Heart right ventricle (tissue), 16 donors: ENCODE results near the gene ZSWIM7. TPM values are rescaled to one million over a fixed set of nuclear protein-coding genes. Genes with fewer than 3 reads are reported as not detected.

ENCODE experiments used
- ATAC-seq, 8 donors: fragments of 200-7000 bp; cut with Tn5 transposase; one replicate each; pipeline ENCODE4 v1.9.1; 2020; ENCODE audit warnings: mild to moderate bottlenecking in 8 of 8, moderate library complexity in 8 of 8, moderate number of reproducible peaks in 1 of 8
- DNase-seq, 2 donors: peaks; one replicate each; pipeline ENCODE4 v3.0.0-alpha.2; 2020
- H3K27ac ChIP-seq, 10 donors: fragments of 200-600 bp; sonication (generic) in 2 of 10; one replicate each; pipeline versions ENCODE4 v1.5.0 to v1.8.0; 2020 to 2022; ENCODE audit warnings: mild to moderate bottlenecking in 3 of 10
- H3K27me3 ChIP-seq, 7 donors: fragments of 200-600 bp; one replicate each; pipeline ENCODE4 v1.8.0; 2021 to 2022; ENCODE audit warnings: mild to moderate bottlenecking in 2 of 7
- H3K36me3 ChIP-seq, 9 donors: fragments of 200-600 bp; sonication (generic) in 1 of 9; one replicate each; pipeline versions ENCODE4 v1.5.0 to v1.8.0; 2020 to 2022; ENCODE audit warnings: mild to moderate bottlenecking in 2 of 9
- H3K4me1 ChIP-seq, 9 donors: fragments of 200-600 bp; sonication (generic) in 1 of 9; one replicate each; pipeline versions ENCODE4 v1.5.0 to v1.8.0; 2020 to 2022; ENCODE audit warnings: mild to moderate bottlenecking in 4 of 9
- H3K4me3 ChIP-seq, 10 donors: fragments of 200-600 bp; sonication (generic) in 2 of 10; one replicate each; pipeline versions ENCODE4 v1.5.0 to v1.8.0; 2020 to 2022; ENCODE audit warnings: mild to moderate bottlenecking in 7 of 10, moderate library complexity in 2 of 10
- H3K9me3 ChIP-seq, 11 donors: fragments of 200-600 bp in 10 of 11; sonication (generic) in 2 of 11; one replicate each; pipeline versions ENCODE4 v1.5.0 to v1.8.0; 2013 to 2022; ENCODE audit warnings: mild to moderate bottlenecking in 2 of 11, control low read depth in 1 of 11, moderate library complexity in 1 of 11
- WGBS, 2 donors: extraction: QIAGEN DNeasy Blood & Tissue Kit; methylation state at CpG; one replicate each; pipeline ENCODE4 v1.1.7; 2013; ENCODE audit warnings: inconsistent platforms in 1 of 2; 5-methylcytosine and 5-hydroxymethylcytosine counted together
- intact Hi-C, 10 donors: fragments of 100-400 bp; cut with DNase I; formaldehyde crosslinking; loops; one replicate each; pipeline versions ENCODE4 v1.11.1 to v1.14.2; 2022
- polyA plus RNA-seq, 2 donors: library from polyadenylated mRNA; stranded (reverse); fragments of 200-250 nt; gene quantifications; one replicate each; pipeline ENCODE4 v1.2.3, GENCODE V29; 2013
- total RNA-seq, 10 donors: library from RNA; stranded (reverse); fragmentation: NEBNext Ultra II Directional in 3 of 10; extraction: Animal tissue kit (Norgen Biotek cat#: 25700) in 3 of 10; gene quantifications; one replicate each; pipeline versions ENCODE4 v1.2.1 to v1.2.4, GENCODE V29; 2021 to 2023
- TF ChIP-seq, protein P1 (sequence below), 9 donors: fragments of 200-600 bp; sonication (generic) in 2 of 9; IDR thresholded peaks; one replicate each; pipeline versions ENCODE4 v1.5.0 to v1.8.0; 2021 to 2022; ENCODE audit warnings: antibody characterized with exemption in 9 of 9, mild to moderate bottlenecking in 5 of 9, moderate library complexity in 1 of 9
- donor health status: Arrhythmogenic right ventricular cardiomyopathy.
- donor health status: ischemic (EF 13 %, LVEDD 7.1; RV severe dilation, severe dysfunction).
- donor health status: healthy with polysubstance abuse.
- donor health status: DM: no; HTN: yes; CAD: no.
- donor health status: DM: no; HTN: no; CAD: no.
- donor health status: ischemic (EF 25% LVEDD 6.9; RV normal size, moderate dysfunction).
- donor health status: ischemic (EF 25% LVEDD 5.7; RV mildly dilated, moderate dysfunction).
- donor health status: healthy.
- donor health status: DM: yes; HTN: yes; CAD: no.
- donor health status: Ischemic cardiomyopathy.
- donor health status: ischemic (EF 35%, LVEDD 5.7; RV mildly dilated, moderate dysfunction).
- donor health status: nonischemic (EF 11% LVEDD 7.7; RV severe dilation, severe dysfunction).
- donor health status: DM: yes; HTN: yes; CAD: no.
- donor health status: PGD.
- donor health status: ischemic (EF 29% LVEDD 5.4; RV normal size, mild dysfunction).
- donor health status: nonischemic (EF 23%, LVEDD 6.1; RV moderate dilation, normal function).

ZSWIM7 gene
- total and polyA plus RNA-seq, 12 donors = 28.5 to 50.7 (median 34.1) TPM

DNA sequence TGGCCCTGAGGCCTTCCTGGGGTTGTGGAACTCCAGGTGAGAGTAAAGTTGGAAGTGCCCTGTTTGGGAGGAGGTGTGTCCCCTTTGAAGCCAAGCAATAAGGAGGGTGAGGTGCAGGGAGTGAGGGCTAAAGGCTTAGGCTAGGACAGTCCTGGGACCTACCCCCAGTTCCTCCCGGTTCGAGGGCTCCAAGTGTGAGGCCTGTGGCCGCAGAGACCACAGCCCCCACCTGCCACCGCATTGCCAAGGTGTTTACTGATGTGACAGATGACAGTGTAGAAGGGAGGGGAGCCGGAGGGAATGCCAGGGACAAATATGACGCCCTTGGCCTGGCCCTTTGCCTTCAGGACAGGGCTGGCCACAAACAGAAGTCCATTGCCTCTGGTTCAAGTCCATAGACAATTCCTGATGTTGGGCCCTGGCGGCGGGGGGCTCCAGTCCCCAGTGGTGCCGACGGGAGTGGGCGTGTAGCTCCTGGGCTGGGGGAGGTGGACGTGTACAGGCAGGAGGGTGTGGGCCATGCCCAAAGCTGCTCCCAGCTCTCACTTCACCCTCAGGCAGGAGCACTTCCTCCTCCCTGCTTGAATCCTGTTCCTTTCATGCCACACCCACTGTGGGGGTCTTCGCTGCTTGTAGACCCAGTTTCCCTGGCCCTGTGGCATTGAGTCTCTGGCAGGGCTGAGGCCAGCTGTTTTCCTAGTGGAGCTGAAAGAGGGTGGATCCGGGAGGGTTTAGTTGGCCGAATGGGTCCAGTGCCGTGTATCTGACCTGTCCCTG is 51.3 kb downstream of the ZSWIM7 start:
- Histone ChIP-seq H3K27me3 (peaks cover 0 to 27% (median 7%) of the 10 kb centered on the region in 7 donors), H3K4me1 (peaks cover 6 to 43% (median 18%) of the 10 kb centered on the region in 9 donors), H3K27ac (peak overlapping the region in 2 of 10 donors; percentile 56 to 78), H3K4me3 (peak overlapping the region in 3 of 10 donors; percentile 0 to 68 (median 5)), H3K9me3 (no peaks in the 10 kb centered on the region), H3K36me3 (no peaks in the 10 kb centered on the region)
- intact Hi-C loops = loop anchor here in 4 of 10 donors (5.0 to 10.0 kb wide), 2 partner anchors 47 to 49 kb away; partner anchors contain the start of genes TTC19 (in 4 of the 4) and ZSWIM7 (in 4 of the 4)
- 77 to 93% methylated on average over 12 to 16 of the region's 16 CpGs for WGBS, 2 donors
- TF ChIP-seq, protein P1, sequence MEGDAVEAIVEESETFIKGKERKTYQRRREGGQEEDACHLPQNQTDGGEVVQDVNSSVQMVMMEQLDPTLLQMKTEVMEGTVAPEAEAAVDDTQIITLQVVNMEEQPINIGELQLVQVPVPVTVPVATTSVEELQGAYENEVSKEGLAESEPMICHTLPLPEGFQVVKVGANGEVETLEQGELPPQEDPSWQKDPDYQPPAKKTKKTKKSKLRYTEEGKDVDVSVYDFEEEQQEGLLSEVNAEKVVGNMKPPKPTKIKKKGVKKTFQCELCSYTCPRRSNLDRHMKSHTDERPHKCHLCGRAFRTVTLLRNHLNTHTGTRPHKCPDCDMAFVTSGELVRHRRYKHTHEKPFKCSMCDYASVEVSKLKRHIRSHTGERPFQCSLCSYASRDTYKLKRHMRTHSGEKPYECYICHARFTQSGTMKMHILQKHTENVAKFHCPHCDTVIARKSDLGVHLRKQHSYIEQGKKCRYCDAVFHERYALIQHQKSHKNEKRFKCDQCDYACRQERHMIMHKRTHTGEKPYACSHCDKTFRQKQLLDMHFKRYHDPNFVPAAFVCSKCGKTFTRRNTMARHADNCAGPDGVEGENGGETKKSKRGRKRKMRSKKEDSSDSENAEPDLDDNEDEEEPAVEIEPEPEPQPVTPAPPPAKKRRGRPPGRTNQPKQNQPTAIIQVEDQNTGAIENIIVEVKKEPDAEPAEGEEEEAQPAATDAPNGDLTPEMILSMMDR (IDR thresholded peaks at IDR 0.05) = no peak
- ATAC-seq (no peak), DNase-seq (no peak)

DNA sequence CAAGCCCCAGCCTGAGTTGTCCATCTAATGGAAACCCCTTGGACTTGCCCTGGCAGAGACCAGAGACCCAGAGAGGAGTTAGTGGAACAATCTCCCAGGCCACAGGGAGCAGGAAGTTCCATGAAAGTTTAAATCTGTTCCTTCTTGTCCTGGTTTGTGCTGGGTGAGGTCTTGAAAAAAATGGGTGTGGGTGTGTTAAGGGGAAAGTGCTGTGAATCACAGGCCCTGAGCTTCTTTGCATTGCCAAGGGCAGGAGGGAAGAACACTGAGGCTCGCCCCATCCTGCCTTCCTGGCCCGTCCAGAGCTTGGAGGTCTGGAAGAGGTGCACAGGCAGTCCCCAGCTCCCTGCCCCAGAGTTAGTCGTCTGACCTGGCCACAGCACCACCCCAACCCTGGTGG is 52.2 kb downstream of the ZSWIM7 start:
- peaks cover 0 to 27% (median 7%) of the 10 kb centered on the region in 7 donors for H3K27me3 ChIP-seq
- peak overlapping the region in 5 of 10 donors; percentile 26 to 78 (median 56) for H3K27ac ChIP-seq
- intact Hi-C loops = loop anchor here in 4 of 10 donors (5.0 to 10.0 kb wide), 2 partner anchors 48 to 50 kb away; partner anchors contain the start of genes TTC19 (in 4 of the 4) and ZSWIM7 (in 4 of the 4)
- no peaks in the 10 kb centered on the region for H3K9me3 ChIP-seq
- DNase-seq (no peak), ATAC-seq (no peak)
- H3K36me3 ChIP-seq = no peaks in the 10 kb centered on the region
- WGBS, 2 donors = 77 to 85% methylated on average over 3 of the region's 3 CpGs
- peak overlapping the region in 5 of 10 donors; percentile 0 to 68 (median 64) for H3K4me3 ChIP-seq
- peaks cover 6 to 52% (median 18%) of the 10 kb centered on the region in 9 donors for H3K4me1 ChIP-seq
- TF ChIP-seq, protein P1 (IDR thresholded peaks at IDR 0.05) = no peak

DNA sequence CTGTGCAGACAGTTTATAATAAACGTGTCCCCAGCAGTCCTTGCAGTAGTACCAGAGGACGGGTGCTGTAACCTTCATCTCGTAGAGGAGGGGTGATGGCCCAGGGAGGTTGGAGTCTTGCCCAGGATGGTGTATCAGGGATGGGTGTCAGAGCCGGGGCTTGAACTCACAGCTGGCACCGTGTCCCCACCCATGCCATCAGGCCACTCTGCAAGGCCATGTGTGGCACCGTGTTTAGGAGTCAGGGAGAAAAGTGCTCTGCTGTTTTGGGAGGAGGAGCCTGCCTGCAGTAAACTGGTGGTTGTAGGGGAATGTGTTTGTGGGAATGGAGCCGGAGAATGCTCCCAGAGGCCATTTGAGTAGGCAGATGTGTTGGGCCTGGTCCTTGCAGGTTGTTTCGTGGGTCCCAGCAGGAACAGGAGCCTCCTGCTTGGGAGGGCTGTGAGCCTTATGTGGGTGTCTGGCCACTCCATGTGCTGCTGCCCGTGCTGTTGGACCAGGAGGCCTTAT is 52.8 kb downstream of the ZSWIM7 start:
- peak in 2 of 8 donors; percentile 4 to 10 for ATAC-seq
- peak overlapping the region in 4 of 10 donors; percentile 17 to 78 (median 46) for H3K27ac ChIP-seq
- H3K4me1 ChIP-seq = peaks cover 6 to 58% (median 18%) of the 10 kb centered on the region in 9 donors
- peaks cover 0 to 4% (median 0%) of the 10 kb centered on the region in 11 donors for H3K9me3 ChIP-seq
- peaks cover 0 to 27% (median 7%) of the 10 kb centered on the region in 7 donors for H3K27me3 ChIP-seq
- TF ChIP-seq, protein P1 (IDR thresholded peaks at IDR 0.05) = no peak
- H3K4me3 ChIP-seq = peak overlapping the region in 8 of 10 donors; percentile 47 to 71 (median 64)
- DNase-seq = no peak
- H3K36me3 ChIP-seq = no peaks in the 10 kb centered on the region
- intact Hi-C loops = loop anchor here in 4 of 10 donors (5.0 to 10.0 kb wide), 2 partner anchors 48 to 51 kb away; partner anchors contain the start of genes TTC19 (in 4 of the 4) and ZSWIM7 (in 4 of the 4)
- WGBS, 2 donors = 51 to 53% methylated on average over 9 of the region's 9 CpGs
